Left colon (tissue), 2 donors: Measurements from ENCODE around the gene ADAMTS1. TPM values are rescaled to one million over a fixed set of nuclear protein-coding genes. Genes with fewer than 3 reads are reported as not detected.
"Not testable (repeated sequence)": the region's sequence is repeated elsewhere in the genome, so short reads cannot be mapped to it uniquely, and the experiment has no call there.

ENCODE experiments used
- ATAC-seq: fragments of 200-7000 bp; cut with Tn5 transposase; one replicate; pipeline ENCODE4 v1.9.1; 2020; ENCODE audit warnings: mild to moderate bottlenecking, moderate library complexity
- DNase-seq, 2 donors: peaks; one replicate each; pipeline ENCODE4 v3.0.0-alpha.2; 2020
- intact Hi-C, 2 donors: fragments of 100-400 bp; cut with DNase I in 1 of 2; cut with micrococcal nuclease in 1 of 2; formaldehyde crosslinking; loops; one replicate each; pipeline versions ENCODE4 v1.11.2 to v1.14.0; 2022; cut with DNase I, micrococcal nuclease
- long read RNA-seq: library from polyadenylated mRNA; unstranded; transcript quantifications from one replicate; pipeline ENCODE4 v2.0.0, GENCODE V29; 2021
- total RNA-seq, 2 donors: library from RNA; stranded (reverse); fragmentation: NEBNext Ultra II Directional; extraction: Animal tissue kit (Norgen Biotek cat#: 25700); gene quantifications; one replicate each; pipeline ENCODE4 v1.2.1, GENCODE V29; 2021
- donor health status: DM: no; HTN: no; CAD: no.
- donor health status: DM: yes; HTN: yes; CAD: no.

Gene ADAMTS1
- 10 to 100 TPM; 12.6 to 20.6 TPM for total RNA-seq
- long read RNA-seq, full-length matches to known transcripts, result 30 of 48 reads
- long read RNA-seq, partial matches to known transcripts, result 15 of 48 reads
- long read RNA-seq, other reads (novel, unspliced or antisense), result 3 of 48 reads

- DNase-seq, result peak; percentile 51 to 72
- peak; percentile 22 for ATAC-seq
- intact Hi-C loops, result loop anchor here in 1 of 2 donors (5.0 kb wide), 2 partner anchors 1207 to 1902 kb away; no protein-coding TSS in a partner anchor
These were observed at the start of gene ADAMTS1 for GRCh38 chr21:26845066-26845758. Gene ADAMTS1, minus strand, starts transcription at chr21:26845409. Its CDS starts 455 bp downstream, at chr21:26844954.

GRCh38 chr21:26892151-26892550 is 46.9 kb upstream of the ADAMTS1 start:
- ATAC-seq, result no peak
- intact Hi-C loops, result no loop called here
- no peak for DNase-seq

- intact Hi-C loops, result no loop called here
- no peak for DNase-seq
- ATAC-seq, result no peak
These were observed 43.7 kb upstream of the ADAMTS1 start for GRCh38 chr21:26888931-26889330.

GRCh38 chr21:26888256-26888655 is 43.0 kb upstream of the ADAMTS1 start:
- no peak for ATAC-seq
- no peak for DNase-seq
- intact Hi-C loops, result no loop called here

- no peak for DNase-seq
- intact Hi-C loops, result no loop called here
- no peak for ATAC-seq
These were observed 42.0 kb upstream of the ADAMTS1 start for GRCh38 chr21:26887251-26887650.

- intact Hi-C loops, result no loop called here
- DNase-seq (no peak), ATAC-seq (no peak)
These were observed 39.2 kb upstream of the ADAMTS1 start for GRCh38 chr21:26884436-26884835.

GRCh38 chr21:26883768-26884167 is 38.6 kb upstream of the ADAMTS1 start:
- intact Hi-C loops, result no loop called here
- DNase-seq (no peak), ATAC-seq (no peak)

- intact Hi-C loops, result no loop called here
- DNase-seq, result no peak
- ATAC-seq, result no peak
These were observed 36.5 kb upstream of the ADAMTS1 start for GRCh38 chr21:26881504-26882228.

GRCh38 chr21:26877018-26877417 is 31.8 kb upstream of the ADAMTS1 start:
- intact Hi-C loops, result no loop called here
- ATAC-seq (no peak), DNase-seq (no peak)

- intact Hi-C loops, result no loop called here
- no peak for ATAC-seq
- no peak for DNase-seq
These were observed 29.1 kb upstream of the ADAMTS1 start for GRCh38 chr21:26874347-26874746.

- intact Hi-C loops, result no loop called here
- DNase-seq, result no peak
- ATAC-seq, result peak; percentile 98
These were observed 20.6 kb upstream of the ADAMTS1 start for GRCh38 chr21:26865857-26866256.

- intact Hi-C loops, result loop anchor here in 1 of 2 donors (10.0 kb wide), 1 partner anchor 708 kb away; no protein-coding TSS in a partner anchor
- not testable (repeated sequence) for ATAC-seq, DNase-seq
These were observed 11.7 kb upstream of the ADAMTS1 start for GRCh38 chr21:26856871-26857350.

- intact Hi-C loops, result loop anchor here in 1 of 2 donors (10.0 kb wide), 1 partner anchor 710 kb away; no protein-coding TSS in a partner anchor
- not testable (repeated sequence) for DNase-seq, ATAC-seq
These were observed 9.5 kb upstream of the ADAMTS1 start for GRCh38 chr21:26854695-26855094.

- ATAC-seq (no peak), DNase-seq (no peak)
- intact Hi-C loops, result loop anchor here in 1 of 2 donors (10.0 kb wide), 1 partner anchor 712 kb away; no protein-coding TSS in a partner anchor
These were observed 7.2 kb upstream of the ADAMTS1 start for GRCh38 chr21:26852423-26852822.

- intact Hi-C loops, result loop anchor here in 1 of 2 donors (2.0 to 10.0 kb wide), 2 partner anchors 713 to 849 kb away; no protein-coding TSS in a partner anchor
- DNase-seq, result no peak
- no peak for ATAC-seq
These were observed 6.1 kb upstream of the ADAMTS1 start for GRCh38 chr21:26851109-26851944.

GRCh38 chr21:26850116-26850643 is 5.0 kb upstream of the ADAMTS1 start:
- peak; percentile 58 for ATAC-seq
- intact Hi-C loops, result loop anchor here in 1 of 2 donors (2.0 to 10.0 kb wide), 2 partner anchors 715 to 851 kb away; no protein-coding TSS in a partner anchor
- DNase-seq, result no peak

- DNase-seq (no peak), ATAC-seq (peak; percentile 53)
- intact Hi-C loops, result loop anchor here in 1 of 2 donors (2.0 to 10.0 kb wide), 4 partner anchors 715 to 1898 kb away; no protein-coding TSS in a partner anchor
These were observed 4.4 kb upstream of the ADAMTS1 start for GRCh38 chr21:26849428-26850115.
